GM12891 (cell line): ENCODE data around the gene TSPAN11.

ENCODE experiments used
- POLR2AphosphoS5 ChIP-seq: IDR thresholded peaks from 2 replicates; pipeline ENCODE4 v1.6.1; 2011; ENCODE audit warnings: low read depth, low read length, control low read depth
- SPI1 ChIP-seq: IDR thresholded peaks from 2 replicates; pipeline ENCODE4 v1.6.1; 2011; ENCODE audit warnings: low read depth, low read length, control low read depth

GRCh38 chr12:31009976-31010375 lies 83.4 kb downstream of the TSPAN11 start:
- TF ChIP-seq POLR2AphosphoS5 = no peak
- no peak for TF ChIP-seq SPI1
